HG03432 (cell line): ENCODE measurements around the gene CT45A1.
"Not testable (repeated sequence)": the region's sequence is repeated elsewhere in the genome, so short reads cannot be mapped to it uniquely, and the experiment has no call there.

Experiments used
- ATAC-seq: cut with Tn5 transposase; IDR thresholded peaks from one replicate; pipeline ENCODE4 v1.9.1; 2021; ENCODE audit warnings: mild to moderate bottlenecking, moderate library complexity; ENCODE audit not compliant: unreplicated experiment

Gene CT45A1, protein sequence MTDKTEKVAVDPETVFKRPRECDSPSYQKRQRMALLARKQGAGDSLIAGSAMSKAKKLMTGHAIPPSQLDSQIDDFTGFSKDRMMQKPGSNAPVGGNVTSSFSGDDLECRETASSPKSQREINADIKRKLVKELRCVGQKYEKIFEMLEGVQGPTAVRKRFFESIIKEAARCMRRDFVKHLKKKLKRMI

GRCh38 chrX:135713183-135713689, at the start of gene CT45A1:
TSS of gene CT45A1 (plus strand) at chrX:135713639. CDS start at chrX:135718941, 5,302 bp downstream.
- not testable (repeated sequence) for ATAC-seq

DNA sequence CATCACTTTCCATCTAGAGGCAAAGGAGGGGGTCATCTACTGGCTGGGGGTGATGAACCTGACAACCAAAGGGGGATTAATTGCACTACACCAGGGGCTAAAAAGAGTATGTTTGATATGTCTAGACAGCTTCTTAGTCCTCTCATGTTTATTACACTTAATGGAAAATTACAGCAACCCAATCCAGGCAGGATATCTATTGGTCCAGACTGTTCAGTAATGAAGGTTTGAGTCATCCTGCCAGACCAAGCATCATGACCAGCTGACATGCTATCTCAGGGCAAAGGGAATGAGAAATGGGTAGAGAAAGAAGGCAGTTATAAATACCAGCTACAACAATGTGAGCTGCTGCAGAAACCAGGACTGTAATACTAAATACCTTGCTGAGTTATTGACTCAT, 40.5 kb upstream of the CT45A1 start:
- not testable (repeated sequence) for ATAC-seq

- no peak for ATAC-seq
Observed at GRCh38 chrX:135688137-135688536, 25.3 kb upstream of the CT45A1 start.

DNA sequence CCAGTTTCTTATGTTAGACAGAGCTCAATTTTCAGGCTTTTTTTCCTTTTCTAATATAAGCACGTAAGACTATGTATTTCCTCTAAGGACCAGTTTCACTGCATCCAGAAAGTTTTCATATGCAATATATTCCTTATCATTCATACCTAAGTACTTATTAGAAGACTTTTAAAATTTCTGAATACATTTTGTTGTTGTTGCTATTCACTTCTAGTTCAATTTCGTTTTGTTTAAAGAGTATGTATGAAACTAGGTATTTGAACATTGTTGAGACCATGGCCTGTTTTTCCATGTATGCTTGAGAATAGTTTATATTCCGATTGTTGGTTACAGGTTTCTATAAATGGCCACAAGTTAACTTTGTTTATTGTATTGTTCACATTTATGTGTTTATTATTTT, 18.0 kb upstream of the CT45A1 start:
- ATAC-seq, result no peak

- no peak for ATAC-seq
Observed at GRCh38 chrX:135697601-135698000, 15.8 kb upstream of the CT45A1 start.

GRCh38 chrX:135698924-135699323, 14.5 kb upstream of the CT45A1 start:
- ATAC-seq, result no peak

DNA sequence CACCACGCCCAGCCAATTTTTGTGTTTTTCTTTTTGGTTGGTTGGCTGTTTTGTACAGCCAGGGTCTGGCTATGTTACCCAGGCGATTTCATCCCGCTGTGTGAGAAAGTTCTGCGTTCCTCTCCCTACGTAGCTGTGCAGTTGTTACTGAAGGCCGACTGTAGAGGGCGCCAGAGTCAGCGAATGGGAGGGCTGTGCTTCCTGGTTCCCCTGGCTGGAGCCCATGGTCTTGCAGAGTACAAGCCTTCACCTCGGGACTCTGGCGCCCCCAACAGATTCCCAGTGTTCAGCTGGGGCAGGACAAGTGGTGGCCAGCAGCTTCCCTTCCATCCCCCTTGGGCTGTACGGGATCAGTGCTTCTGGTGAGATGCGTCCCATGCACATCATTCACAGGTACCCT, 5.6 kb upstream of the CT45A1 start:
- ATAC-seq, result no peak

DNA sequence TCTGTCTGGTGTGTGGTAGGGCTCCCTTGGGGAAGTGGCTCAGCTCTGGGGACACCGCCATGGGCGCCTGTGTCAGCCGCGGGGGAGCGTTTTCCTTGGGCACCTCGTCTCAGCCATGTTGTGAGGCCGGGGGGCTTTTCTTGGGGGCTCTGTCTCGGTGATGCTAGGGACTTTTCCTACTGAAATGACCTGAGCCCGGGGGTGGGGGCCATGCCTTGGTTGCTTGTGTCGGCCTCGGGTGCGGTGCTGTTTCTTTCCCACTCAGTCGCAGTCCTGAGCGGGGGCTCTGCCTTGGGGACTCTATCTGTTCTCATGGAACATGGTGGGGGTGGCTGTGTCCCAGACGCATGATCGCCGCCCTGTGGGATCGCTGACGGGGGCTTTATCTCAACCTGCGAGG, 356 bp downstream of the CT45A1 start:
- no peak for ATAC-seq

- ATAC-seq, result not testable (repeated sequence)
Observed at GRCh38 chrX:135734666-135735065, 21.2 kb downstream of the CT45A1 start.

- ATAC-seq, result peak; percentile 71
Observed at GRCh38 chrX:135737366-135738071, 24.1 kb downstream of the CT45A1 start.

DNA sequence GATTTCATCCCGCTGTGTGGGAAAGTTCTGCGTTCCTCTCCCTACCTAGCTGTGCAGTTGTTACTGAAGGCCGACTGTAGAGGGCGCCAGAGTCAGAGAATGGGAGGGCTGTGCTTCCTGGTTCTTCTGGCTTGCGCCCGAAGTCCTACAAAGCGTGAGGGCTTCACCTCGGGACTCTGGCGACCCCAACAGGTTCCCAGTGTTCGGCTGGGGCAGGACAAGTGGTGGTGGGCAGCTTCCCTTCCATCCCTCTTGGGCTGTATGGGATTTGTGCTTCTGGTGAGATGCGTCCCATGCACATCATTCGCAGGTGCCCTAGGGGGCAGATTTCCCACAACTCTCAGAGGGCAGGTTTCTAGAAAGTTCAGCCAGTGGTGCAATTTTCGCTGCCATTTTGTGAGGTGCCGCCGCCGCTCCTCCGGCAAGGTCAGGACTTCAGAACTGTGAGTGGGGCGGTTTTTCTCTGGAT, 27.3 kb downstream of the CT45A1 start:
- ATAC-seq, result peak; percentile 78

- no peak for ATAC-seq
Observed at GRCh38 chrX:135741192-135741715, 27.8 kb downstream of the CT45A1 start.

DNA sequence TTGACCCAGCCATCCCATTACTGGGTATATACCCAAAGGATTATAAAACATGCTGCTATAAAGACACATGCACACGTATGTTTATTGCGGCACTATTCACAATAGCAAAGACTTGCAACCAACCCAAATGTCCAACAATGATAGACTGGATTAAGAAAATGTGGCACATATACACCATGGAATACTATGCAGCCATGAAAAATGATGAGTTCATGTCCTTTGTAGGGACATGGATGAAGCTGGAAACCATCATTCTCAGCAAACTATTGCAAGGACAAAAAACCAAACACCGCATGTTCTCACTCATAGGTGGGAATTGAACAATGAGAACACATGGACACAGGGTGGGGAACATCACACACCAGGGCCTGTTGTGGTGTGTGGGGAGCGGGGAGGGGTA, 31.3 kb downstream of the CT45A1 start:
- not testable (repeated sequence) for ATAC-seq

- ATAC-seq, result not testable (repeated sequence)
Observed at GRCh38 chrX:135768091-135768490, 54.7 kb downstream of the CT45A1 start, which contains the start of gene CT45A3. TSS of gene CT45A3 (minus strand) at chrX:135768191. CDS start at chrX:135764444, 3,747 bp downstream.
